Astrocyte of the spinal cord (primary cell): ENCODE measurements around the gene RABGAP1L.

ENCODE experiments used
- DNase-seq: peaks from one replicate; pipeline ENCODE4 v3.0.0; 2011; ENCODE audit warnings: low read depth, low spot score
- H3K4me3 ChIP-seq: 2 replicates; pipeline ENCODE4 v1.5.1; 2011; ENCODE audit warnings: low read depth, mild to moderate bottlenecking, low read length, moderate library complexity
- in situ Hi-C: cut with HindIII; loops from 2 replicates; pipeline ENCODE4 v1.10.0; 2017; ENCODE audit warnings: low sequenced_read_pairs
- TF ChIP-seq, protein P1 (sequence below): IDR thresholded peaks from 2 replicates; pipeline ENCODE4 v1.5.1; 2012; ENCODE audit warnings: low read depth, mild to moderate bottlenecking, low read length, inconsistent platforms

Gene RABGAP1L

DNA sequence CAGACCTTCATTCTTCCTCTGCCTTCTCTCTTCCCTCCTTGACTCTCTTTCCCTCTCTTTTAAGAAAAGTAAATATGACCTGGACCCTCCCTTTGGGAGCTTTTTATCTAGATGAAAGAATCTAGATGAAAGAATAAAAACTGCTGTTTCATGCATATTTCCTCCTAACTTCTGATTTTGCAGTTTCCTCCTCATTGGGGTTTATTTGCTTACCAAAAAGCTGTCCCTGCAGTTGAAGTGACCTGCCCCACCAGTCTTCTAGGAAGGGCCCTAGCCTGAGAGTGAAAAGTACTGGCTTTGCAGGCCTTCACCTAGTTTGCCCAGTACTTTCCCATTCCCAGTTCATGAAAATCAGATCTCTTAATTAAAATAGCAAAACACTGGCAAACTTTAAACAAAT is 812.1 kb downstream of the RABGAP1L start:
- H3K4me3 ChIP-seq, result no peak overlapping the region
- in situ Hi-C loops, result no loop called here
- TF ChIP-seq, protein P1, sequence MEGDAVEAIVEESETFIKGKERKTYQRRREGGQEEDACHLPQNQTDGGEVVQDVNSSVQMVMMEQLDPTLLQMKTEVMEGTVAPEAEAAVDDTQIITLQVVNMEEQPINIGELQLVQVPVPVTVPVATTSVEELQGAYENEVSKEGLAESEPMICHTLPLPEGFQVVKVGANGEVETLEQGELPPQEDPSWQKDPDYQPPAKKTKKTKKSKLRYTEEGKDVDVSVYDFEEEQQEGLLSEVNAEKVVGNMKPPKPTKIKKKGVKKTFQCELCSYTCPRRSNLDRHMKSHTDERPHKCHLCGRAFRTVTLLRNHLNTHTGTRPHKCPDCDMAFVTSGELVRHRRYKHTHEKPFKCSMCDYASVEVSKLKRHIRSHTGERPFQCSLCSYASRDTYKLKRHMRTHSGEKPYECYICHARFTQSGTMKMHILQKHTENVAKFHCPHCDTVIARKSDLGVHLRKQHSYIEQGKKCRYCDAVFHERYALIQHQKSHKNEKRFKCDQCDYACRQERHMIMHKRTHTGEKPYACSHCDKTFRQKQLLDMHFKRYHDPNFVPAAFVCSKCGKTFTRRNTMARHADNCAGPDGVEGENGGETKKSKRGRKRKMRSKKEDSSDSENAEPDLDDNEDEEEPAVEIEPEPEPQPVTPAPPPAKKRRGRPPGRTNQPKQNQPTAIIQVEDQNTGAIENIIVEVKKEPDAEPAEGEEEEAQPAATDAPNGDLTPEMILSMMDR, result no peak
- DNase-seq, result no peak

DNA sequence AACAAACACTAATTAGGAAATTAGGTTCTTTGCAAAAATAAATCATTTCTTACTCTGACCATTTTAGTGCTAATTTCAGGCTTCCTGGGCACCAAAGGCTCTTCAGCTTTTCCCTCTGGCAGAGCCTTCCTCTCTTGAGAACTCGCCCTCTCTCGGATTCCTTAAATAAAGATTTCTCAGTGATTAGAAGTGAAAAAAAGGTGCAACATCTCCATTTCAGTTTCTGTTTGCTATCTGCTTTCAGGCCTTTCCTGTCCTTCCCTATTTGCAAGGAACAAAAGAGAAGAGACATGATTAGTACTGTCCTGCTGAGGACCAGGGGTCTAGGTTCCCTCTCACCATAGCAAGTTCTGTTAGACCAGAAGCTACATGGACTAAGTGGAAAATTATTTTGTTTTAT is 812.6 kb downstream of the RABGAP1L start:
- no peak for DNase-seq
- TF ChIP-seq, protein P1, result no peak
- in situ Hi-C loops, result no loop called here
- no peak overlapping the region for H3K4me3 ChIP-seq

DNA sequence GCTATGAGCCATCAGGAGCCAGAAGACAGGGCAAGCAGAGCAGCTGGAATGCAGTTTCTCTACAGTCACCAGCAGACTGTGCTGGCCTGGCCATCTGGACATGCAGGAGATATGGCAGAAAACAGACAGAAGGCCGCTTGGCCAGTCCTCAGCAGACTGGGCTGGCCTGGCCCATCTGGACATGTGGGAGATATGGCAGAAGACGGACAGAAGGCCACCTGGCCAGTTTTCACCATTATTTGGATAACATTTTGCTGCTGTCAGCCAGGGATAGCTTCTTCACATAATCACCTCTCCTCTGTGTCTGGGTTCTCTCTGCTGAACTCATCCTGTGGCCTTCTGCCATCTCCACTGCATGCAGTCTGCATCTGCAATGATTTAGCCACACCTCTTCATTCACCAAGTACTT is 815.4 kb downstream of the RABGAP1L start:
- in situ Hi-C loops, result no loop called here
- no peak overlapping the region for H3K4me3 ChIP-seq
- TF ChIP-seq, protein P1, result no peak
- no peak for DNase-seq

DNA sequence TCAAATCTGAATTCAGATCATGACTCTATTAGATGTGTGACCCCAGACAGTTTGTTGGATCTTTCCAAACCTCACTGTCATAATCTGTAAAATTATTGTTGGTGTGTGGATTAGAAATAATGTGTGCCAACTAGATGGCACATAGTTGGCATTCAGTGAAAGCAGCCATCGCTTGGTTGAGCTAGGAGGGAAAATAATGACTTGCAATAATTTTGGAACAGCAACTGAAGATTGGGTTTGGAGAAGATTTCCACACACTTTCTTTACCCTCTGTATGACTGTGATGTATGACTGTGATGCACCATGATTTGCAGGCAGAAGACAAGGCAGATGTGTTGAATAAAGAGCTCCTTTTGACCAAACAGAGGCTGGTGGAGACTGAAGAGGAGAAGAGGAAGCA is 816.4 kb downstream of the RABGAP1L start:
- TF ChIP-seq, protein P1, result no peak
- no peak for DNase-seq
- in situ Hi-C loops, result no loop called here
- no peak overlapping the region for H3K4me3 ChIP-seq

DNA sequence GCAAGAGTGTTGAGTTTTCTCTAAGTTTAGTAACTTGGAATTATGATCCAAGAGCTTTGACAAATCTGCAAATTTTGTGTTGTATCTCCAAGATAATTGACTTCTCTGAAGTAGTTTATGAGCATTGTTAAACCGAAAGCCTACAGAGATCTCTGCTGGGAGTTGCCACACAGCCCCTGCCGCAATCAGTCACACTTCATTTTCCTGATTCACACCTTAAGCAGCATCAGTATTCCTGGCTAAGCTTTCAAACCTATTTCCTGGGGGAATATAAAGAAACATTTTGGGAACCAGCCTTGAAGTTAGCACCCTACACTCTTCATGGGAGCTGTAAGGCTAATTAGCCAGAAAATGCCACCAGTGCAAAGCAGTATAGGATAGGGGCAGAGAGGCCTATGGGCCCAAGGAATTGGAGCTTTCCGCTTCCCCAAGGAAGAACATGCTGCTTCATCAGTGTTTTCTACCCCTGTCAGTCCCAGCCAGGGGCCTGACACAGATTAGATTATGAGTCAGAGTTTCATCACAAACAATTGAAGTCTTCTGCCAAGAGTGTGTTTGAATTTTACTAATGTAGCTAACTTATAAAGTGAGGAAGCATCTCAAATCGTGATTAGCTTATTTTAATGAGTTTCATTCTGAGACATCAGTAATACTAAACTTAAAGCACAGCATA is 817.3 kb downstream of the RABGAP1L start:
- peak; percentile 40 for DNase-seq
- in situ Hi-C loops, result no loop called here
- no peak overlapping the region for H3K4me3 ChIP-seq
- TF ChIP-seq, protein P1, result no peak

DNA sequence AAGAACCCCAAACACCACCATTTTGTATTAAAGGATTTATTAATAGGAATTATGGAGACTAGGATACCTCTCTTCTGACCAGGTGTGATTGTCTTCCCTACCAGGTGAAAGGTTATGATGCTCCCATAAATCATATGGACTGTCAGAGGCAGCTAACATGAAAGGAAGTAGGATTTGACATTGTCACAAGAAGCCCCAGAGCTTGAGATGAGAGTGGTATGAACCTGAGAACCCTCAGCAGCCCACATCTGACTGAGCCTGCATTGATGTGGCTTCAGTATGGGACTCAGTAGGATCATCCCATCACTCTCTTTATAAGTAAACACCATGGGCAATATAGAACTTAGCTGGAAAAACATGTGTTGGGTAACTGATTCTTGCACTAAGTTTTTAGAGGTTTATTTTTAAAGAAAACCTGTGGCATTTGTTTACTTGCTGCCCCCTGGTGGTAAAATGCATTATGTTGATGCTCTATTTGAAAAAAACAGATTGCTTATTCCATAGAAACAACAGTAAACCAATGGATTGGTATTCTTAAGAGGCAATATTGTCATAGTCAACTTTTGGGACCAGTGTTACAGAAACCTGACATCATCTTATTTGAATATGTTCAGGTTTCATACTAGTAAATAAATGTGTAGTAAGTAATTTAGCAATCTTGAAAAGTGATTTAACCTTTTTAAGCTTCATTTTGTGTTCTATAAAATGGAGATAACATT is 823.8 kb downstream of the RABGAP1L start:
- in situ Hi-C loops, result no loop called here
- no peak overlapping the region for H3K4me3 ChIP-seq
- DNase-seq, result peak; percentile 54
- TF ChIP-seq, protein P1, result peak; percentile 46
